GM06990 (cell line): ENCODE results near the gene PARP4.

ENCODE experiments used
- DNase-seq: peaks from one replicate; pipeline ENCODE4 v3.0.0-alpha.2; 2011; ENCODE audit not compliant: insufficient read length; ENCODE audit errors: extremely low read depth
- H3K27me3 ChIP-seq: replicated peaks from 2 replicates; pipeline ENCODE4 v1.6.0; 2011; ENCODE audit warnings: low read length; ENCODE audit not compliant: control insufficient read depth, insufficient read depth
- H3K36me3 ChIP-seq: 2 replicates; pipeline ENCODE4 v1.5.1; 2011; ENCODE audit warnings: low read length; ENCODE audit not compliant: control insufficient read depth, insufficient read depth
- H3K4me3 ChIP-seq: replicated peaks from 2 replicates; pipeline ENCODE4 v1.5.1; 2011; ENCODE audit warnings: low read depth, mild to moderate bottlenecking, control low read depth, low read length
- TF ChIP-seq, protein P1 (sequence below): IDR thresholded peaks from 2 replicates; pipeline ENCODE4 v1.5.1; 2011; ENCODE audit warnings: low read length, control low read depth, mild to moderate bottlenecking, inconsistent platforms; ENCODE audit not compliant: insufficient read depth, poor library complexity, severe bottlenecking

PARP4 gene

DNA sequence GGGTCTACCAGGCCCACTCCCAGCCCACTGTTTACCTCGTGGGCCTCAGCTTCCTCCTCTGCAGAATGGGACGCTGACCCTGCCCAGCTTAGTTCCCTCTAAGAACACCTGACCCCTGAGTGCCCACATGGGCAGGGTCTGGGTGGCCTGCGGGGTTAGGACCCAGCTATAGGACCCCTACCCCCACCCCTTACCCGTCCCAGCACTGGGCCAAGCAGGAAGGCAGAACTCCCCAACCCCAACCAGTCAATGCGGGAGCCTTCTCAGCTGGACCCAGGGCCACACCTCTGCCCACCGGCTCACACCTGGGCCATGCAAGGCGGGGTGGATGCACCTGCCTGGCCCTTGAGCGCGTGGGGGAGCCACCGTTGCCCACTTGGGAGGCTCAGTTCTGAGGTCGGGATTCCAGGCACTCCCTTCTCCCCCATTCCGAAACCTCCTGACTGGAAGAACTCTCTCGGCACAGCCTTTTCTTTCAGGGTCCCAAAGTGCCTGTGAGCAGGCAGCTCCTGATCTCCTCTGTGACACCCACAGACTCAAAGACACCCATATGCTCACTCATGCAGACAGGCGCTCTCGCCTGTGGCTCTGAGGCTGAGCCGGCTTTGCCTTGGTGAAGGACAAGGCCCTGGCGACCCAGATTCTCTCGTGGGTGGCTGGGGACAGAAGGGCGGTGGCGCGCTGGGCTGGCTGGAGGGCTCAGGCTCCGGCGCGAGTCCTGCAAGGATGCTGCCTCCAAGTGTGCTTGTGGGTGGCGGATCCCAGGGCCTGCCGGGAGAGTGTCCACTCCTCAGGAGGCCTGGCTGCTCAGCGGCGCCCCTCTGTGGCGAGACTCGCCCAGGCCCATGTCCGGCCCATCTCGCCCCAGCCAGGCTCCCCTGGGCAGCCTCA lies 27.9 kb upstream of the PARP4 start:
- Histone ChIP-seq H3K36me3 (no peaks in the 10 kb centered on the region), H3K4me3 (no peak overlapping the region), H3K27me3 (peaks cover 2% of the 10 kb centered on the region)
- no peak for DNase-seq
- TF ChIP-seq, protein P1, sequence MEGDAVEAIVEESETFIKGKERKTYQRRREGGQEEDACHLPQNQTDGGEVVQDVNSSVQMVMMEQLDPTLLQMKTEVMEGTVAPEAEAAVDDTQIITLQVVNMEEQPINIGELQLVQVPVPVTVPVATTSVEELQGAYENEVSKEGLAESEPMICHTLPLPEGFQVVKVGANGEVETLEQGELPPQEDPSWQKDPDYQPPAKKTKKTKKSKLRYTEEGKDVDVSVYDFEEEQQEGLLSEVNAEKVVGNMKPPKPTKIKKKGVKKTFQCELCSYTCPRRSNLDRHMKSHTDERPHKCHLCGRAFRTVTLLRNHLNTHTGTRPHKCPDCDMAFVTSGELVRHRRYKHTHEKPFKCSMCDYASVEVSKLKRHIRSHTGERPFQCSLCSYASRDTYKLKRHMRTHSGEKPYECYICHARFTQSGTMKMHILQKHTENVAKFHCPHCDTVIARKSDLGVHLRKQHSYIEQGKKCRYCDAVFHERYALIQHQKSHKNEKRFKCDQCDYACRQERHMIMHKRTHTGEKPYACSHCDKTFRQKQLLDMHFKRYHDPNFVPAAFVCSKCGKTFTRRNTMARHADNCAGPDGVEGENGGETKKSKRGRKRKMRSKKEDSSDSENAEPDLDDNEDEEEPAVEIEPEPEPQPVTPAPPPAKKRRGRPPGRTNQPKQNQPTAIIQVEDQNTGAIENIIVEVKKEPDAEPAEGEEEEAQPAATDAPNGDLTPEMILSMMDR, result peak; percentile 32

GRCh38 chr13:24539500-24540165 lies 27.1 kb upstream of the PARP4 start:
- peaks cover 2% of the 10 kb centered on the region for H3K27me3 ChIP-seq
- no peak overlapping the region for H3K4me3 ChIP-seq
- no peak for DNase-seq
- TF ChIP-seq, protein P1, result no peak
- no peaks in the 10 kb centered on the region for H3K36me3 ChIP-seq

DNA sequence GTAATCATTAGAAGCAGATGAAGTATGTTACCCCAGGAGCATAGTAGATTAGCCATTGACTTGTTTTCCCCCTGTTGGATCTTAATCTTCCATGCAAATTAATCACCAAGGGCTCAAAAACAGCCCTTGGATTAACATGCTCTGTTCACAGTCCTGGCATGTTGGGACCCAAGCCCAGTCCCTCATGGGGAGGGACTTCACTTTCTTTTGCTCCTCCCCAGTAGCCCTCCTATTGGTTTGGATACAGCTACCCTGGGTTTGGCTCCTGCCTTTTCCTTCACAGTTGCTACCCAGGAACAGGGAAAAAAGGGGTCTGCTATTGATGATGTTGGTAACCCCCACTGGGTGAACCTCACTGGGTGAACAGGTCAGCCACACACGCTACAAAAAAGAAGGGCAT lies 16.9 kb upstream of the PARP4 start:
- no peak for DNase-seq

DNA sequence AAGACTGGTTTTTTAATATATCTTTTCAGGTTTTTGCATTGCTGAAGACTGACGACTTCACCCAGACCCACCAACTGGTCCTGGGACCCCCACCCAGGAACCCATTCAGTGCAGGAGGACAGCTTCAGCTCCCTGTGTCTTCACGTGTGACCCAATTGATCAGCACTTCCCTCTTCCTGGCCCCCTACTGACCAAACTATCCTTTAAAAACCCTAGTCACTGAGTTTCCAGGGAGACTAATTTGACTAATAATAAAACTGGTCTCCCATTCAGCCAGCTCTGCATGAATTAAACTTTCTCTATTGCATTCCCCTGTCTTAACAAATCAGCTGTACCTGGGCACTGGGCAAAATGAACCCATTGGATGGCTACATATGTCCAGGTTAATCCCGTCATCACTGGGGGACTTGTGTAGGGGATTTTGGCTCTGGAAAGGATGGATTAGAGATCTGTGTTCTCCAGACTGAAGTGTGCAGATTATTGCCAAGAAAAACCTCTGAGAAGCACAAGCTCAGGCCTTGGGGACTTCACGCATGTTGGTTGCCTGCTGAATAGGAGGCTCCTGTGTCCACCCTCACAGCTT lies 16.3 kb upstream of the PARP4 start:
- no peak for DNase-seq
- TF ChIP-seq, protein P1, result no peak
- no peak overlapping the region for H3K4me3 ChIP-seq

More for the DNA sequence above, 16.9 kb upstream of the PARP4 start:
- no peak overlapping the region for H3K4me3 ChIP-seq
- no peaks in the 10 kb centered on the region for H3K36me3 ChIP-seq
- no peaks in the 10 kb centered on the region for H3K27me3 ChIP-seq
- TF ChIP-seq, protein P1, result no peak

DNA sequence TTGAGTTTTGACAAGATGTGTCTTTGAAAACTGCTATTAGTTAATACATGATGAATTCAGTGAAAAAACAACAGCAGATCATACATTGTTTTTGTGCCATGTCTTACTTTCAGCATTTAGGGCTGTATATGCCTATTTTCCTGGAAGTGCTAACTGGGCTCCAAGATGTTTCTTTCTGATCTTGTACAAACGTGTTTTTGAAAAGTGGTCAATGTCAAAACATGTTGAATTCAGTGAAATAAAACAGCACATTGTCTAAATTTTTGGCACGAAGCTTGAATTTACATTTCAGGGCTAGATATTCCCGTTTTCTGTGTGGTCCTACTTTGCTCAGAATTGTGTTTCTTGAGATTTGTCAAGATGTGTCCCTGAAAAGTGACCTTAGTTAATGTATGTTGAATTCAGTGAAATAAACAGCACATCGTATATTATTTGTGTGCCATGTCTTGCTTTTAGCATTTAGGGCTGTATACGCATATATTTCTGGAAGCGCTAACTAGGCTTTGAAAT lies 14.7 kb upstream of the PARP4 start:
- H3K27me3 ChIP-seq, result no peaks in the 10 kb centered on the region
- TF ChIP-seq, protein P1, result no peak
- H3K4me3 ChIP-seq, result no peak overlapping the region
- DNase-seq, result no peak
- H3K36me3 ChIP-seq, result no peaks in the 10 kb centered on the region

More for the DNA sequence above, 16.3 kb upstream of the PARP4 start:
- Histone ChIP-seq H3K27me3 (no peaks in the 10 kb centered on the region), H3K36me3 (no peaks in the 10 kb centered on the region)
